Caki2 (cell line): ENCODE results near the gene HPGD. TPM values are rescaled to one million over a fixed set of nuclear protein-coding genes. Genes with fewer than 3 reads are reported as not detected.

ENCODE experiments used
- DNase-seq: peaks from one replicate; pipeline ENCODE4 v3.0.0-alpha.2; 2015; ENCODE audit warnings: low read depth
- in situ Hi-C: cut with HindIII; loops from 2 replicates; pipeline ENCODE4 v1.10.0; 2016; ENCODE audit warnings: low sequenced_read_pairs, low pct_unique_long_range_greater_than_20kb, mixed read lengths
- total RNA-seq: library from RNA; depleted of rRNA; stranded (reverse); fragments of >200 nt; shearing (Covaris generic); gene quantifications from 2 replicates; pipeline ENCODE4 v1.2.3, GENCODE V29; 2014; ENCODE audit warnings: low replicate concordance; rRNA removed

HPGD gene
- total RNA-seq, 1 experiment from 2014 or later, result 8.9 TPM

DNA sequence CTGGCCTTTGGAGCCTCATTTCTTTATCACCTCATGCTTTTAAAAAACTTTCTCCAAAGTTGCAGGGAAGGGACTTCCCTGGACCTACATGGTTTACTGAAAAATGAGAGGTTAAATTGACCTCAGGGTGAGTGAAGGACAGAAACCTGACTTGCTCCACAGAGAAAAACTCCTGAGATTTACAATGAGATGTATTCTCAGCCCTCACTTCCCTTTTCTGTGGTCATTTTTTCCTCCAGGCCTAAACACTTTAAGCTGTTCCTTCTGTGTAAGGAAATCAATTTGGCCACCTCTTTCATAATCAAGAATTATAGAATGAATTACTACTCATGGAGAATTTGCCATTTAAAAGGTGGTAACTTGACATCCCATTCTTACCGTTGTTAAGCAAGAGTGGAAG lies 77.9 kb downstream of the HPGD start:
- in situ Hi-C loops, result no loop called here

More for the DNA sequence above, 77.9 kb downstream of the HPGD start:
- DNase-seq, result no peak

Other genes with a start within 250 kb of the HPGD start
- gene FBXO8, start 238.8 kb downstream of the HPGD start, total RNA-seq, result 23.6 and 33.1 TPM in 2 replicates
- 8.9 and 11.5 TPM in 2 replicates for gene CEP44, start 238.6 kb downstream of the HPGD start, total RNA-seq